Thoracic aorta (tissue), 2 donors: Measurements from ENCODE around the gene PIP4P1. TPM values are rescaled to one million over a fixed set of nuclear protein-coding genes. Genes with fewer than 3 reads are reported as not detected.

Source experiments
- ATAC-seq: fragments of 150-250 bp; one replicate; pipeline ENCODE4 v1.8.0; 2017; ENCODE audit warnings: low read depth; ENCODE audit not compliant: insufficient number of reproducible peaks, low FRiP score
- DNase-seq: peaks from one replicate; pipeline ENCODE4 v3.0.0-alpha.2; 2020; ENCODE audit warnings: low spot score
- H3K27ac ChIP-seq, 2 donors: fragments of 200-600 bp; sonication (generic); 1 replicate in 1 of 2; 2 replicates in 1 of 2; pipeline ENCODE4 v1.5.1; 2016; ENCODE audit warnings: mild to moderate bottlenecking in 2 of 2, moderate library complexity in 2 of 2
- H3K27me3 ChIP-seq: fragments of 200-600 bp; sonication (generic); replicated peaks from 2 replicates; pipeline ENCODE4 v1.6.0; 2016; ENCODE audit warnings: mild to moderate bottlenecking; ENCODE audit not compliant: insufficient read depth
- H3K36me3 ChIP-seq: fragments of 200-600 bp; sonication (generic); one replicate; pipeline ENCODE4 v1.5.1; 2016
- H3K4me1 ChIP-seq, 2 donors: fragments of 200-600 bp; sonication (generic); 1 replicate in 1 of 2; 2 replicates in 1 of 2; pipeline versions ENCODE4 v1.5.1 to v1.6.0; 2016; ENCODE audit warnings: low read depth in 2 of 2, mild to moderate bottlenecking in 1 of 2; ENCODE audit not compliant: control insufficient read depth in 1 of 2
- H3K4me3 ChIP-seq: fragments of 200-600 bp; sonication (generic); 2 replicates; pipeline ENCODE4 v1.5.1; 2016; ENCODE audit warnings: mild to moderate bottlenecking
- H3K9me3 ChIP-seq: fragments of 200-600 bp; sonication (generic); 2 replicates; pipeline ENCODE4 v1.5.1; 2016
- total RNA-seq, 2 donors: library from RNA; depleted of rRNA; stranded (reverse); fragments of >200 nt; gene quantifications; one replicate each; pipeline versions ENCODE4 v1.1.0 to v1.2.3, GENCODE V29; 2016
- TF ChIP-seq, protein P1 (sequence below): fragments of 200-600 bp; sonication (generic); IDR thresholded peaks from one replicate; pipeline ENCODE4 v1.5.1; 2019; ENCODE audit warnings: antibody characterized with exemption

Gene PIP4P1
- total RNA-seq, 2 donors from 2014 or later, result 11.6 to 13.8 TPM

DNA sequence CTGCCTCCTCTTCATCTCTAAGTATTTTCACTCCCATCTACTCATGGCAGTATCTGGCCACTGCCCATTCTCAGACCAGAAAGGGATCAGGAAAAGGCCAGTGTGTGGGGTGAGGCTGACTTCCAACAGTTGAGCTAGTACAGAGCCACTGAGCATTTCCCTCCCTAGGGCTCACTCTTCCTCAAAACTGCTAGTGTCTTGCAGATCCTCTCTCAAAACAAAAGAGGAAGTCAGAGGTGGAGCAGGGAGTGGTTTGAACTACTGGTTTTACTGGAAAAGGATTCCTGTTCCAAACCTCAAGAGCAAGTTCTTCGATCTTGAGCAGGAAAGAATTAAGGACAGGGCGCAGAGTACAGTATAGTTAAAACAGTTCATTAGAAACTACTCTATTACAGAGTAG lies 32.4 kb upstream of the PIP4P1 start:
- Histone ChIP-seq H3K27ac (no peak overlapping the region), H3K4me1 (no peaks in the 10 kb centered on the region)
- no peak for ATAC-seq

DNA sequence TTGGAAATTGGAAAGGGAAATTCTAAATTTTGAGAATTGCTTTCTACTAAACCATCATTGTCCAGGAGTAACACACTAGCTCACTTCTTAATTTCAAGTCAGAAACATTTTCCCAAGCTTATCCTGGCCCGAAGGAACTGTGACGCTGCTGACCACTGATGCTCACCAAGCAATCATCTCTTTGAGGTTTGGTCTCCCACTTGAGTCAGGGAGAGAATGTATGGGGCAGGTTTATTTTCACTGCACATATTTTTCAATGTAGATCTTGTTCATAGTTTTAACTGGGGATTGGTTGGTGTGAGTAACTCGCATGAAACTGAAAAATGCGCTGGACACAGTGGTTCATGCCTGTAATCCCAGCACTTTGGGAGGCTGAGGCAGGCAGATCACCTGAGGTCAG lies 31.3 kb upstream of the PIP4P1 start:
- TF ChIP-seq, protein P1, sequence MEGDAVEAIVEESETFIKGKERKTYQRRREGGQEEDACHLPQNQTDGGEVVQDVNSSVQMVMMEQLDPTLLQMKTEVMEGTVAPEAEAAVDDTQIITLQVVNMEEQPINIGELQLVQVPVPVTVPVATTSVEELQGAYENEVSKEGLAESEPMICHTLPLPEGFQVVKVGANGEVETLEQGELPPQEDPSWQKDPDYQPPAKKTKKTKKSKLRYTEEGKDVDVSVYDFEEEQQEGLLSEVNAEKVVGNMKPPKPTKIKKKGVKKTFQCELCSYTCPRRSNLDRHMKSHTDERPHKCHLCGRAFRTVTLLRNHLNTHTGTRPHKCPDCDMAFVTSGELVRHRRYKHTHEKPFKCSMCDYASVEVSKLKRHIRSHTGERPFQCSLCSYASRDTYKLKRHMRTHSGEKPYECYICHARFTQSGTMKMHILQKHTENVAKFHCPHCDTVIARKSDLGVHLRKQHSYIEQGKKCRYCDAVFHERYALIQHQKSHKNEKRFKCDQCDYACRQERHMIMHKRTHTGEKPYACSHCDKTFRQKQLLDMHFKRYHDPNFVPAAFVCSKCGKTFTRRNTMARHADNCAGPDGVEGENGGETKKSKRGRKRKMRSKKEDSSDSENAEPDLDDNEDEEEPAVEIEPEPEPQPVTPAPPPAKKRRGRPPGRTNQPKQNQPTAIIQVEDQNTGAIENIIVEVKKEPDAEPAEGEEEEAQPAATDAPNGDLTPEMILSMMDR, result no peak
- no peak overlapping the region for H3K27ac ChIP-seq
- H3K4me3 ChIP-seq, result no peak overlapping the region
- no peaks in the 10 kb centered on the region for H3K27me3 ChIP-seq
- no peak for DNase-seq
- H3K36me3 ChIP-seq, result no peaks in the 10 kb centered on the region
- no peak for ATAC-seq
- no peaks in the 10 kb centered on the region for H3K4me1 ChIP-seq
- H3K9me3 ChIP-seq, result no peaks in the 10 kb centered on the region

More for the DNA sequence above, 32.4 kb upstream of the PIP4P1 start:
- Histone ChIP-seq H3K4me3 (no peak overlapping the region), H3K27me3 (no peaks in the 10 kb centered on the region), H3K36me3 (no peaks in the 10 kb centered on the region), H3K9me3 (no peaks in the 10 kb centered on the region)
- no peak for DNase-seq
- TF ChIP-seq, protein P1, result no peak

DNA sequence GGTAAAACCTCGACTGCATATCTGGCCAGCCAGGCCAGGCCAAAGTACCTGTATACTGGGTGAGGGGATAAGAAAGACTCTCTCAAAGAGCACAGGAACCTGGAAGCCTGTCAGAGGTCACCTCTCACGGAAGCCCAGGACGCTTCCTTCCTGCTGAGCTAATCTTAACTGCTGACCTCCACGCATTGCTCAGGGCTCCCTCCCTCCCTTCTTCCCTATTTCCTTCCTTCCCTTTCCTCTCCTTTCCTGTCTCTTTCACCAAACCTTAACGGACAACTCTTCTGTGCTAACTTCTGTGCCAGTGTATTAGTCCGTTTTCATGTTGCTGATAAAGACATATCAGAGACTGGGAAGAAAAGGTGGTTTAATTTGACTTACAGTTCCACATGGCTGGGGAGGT lies 29.3 kb upstream of the PIP4P1 start:
- ATAC-seq (no peak), DNase-seq (no peak)
- no peaks in the 10 kb centered on the region for H3K27me3 ChIP-seq
- H3K27ac ChIP-seq, result no peak overlapping the region
- H3K4me3 ChIP-seq, result no peak overlapping the region
- TF ChIP-seq, protein P1, result no peak
- no peaks in the 10 kb centered on the region for H3K9me3 ChIP-seq
- no peaks in the 10 kb centered on the region for H3K4me1 ChIP-seq
- no peaks in the 10 kb centered on the region for H3K36me3 ChIP-seq

DNA sequence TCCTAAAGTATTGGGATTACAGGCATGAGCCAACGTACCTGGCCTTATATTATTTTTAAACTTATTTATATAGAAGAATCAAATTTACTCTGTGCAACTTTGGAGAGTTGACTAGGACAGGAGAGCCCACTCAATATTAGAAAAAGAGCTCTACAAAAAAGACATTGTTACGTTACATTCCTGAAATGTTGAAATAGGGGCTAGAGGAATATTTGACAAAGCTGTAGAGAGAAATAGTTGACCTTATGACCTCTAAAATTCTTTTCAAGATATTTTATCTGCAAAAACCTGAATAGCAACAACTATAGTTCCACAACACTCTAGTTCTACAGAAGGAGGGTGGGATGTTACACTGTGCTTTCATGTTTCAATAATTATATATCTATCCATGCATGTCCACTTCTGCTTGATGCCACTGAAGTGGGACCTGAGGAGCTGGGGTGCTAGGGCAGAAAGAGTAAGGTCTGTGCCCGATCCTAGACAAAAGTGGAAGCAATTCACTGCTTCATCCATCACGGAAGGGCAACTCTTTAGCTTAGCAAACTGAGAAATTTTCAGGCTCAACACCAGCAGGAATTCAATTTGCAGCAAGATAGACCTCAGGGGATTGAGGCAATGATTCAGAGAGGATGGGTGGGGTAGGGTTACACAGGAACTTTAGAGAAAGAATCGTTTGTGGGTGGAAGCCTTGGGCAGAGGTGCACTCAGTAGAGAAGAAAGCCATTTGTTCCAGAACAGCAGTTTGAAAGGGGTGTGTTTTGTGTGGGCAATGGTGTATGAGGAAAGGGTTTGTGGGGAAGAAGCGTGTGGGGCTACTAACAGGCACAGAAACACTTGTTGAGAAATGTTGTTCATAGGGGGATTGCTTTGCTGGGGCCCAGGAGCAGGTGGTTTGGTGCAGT lies 28.1 kb upstream of the PIP4P1 start:
- no peaks in the 10 kb centered on the region for H3K36me3 ChIP-seq
- H3K9me3 ChIP-seq, result no peaks in the 10 kb centered on the region
- no peak overlapping the region for H3K27ac ChIP-seq
- TF ChIP-seq, protein P1, result no peak
- ATAC-seq, result no peak
- H3K4me1 ChIP-seq, result no peaks in the 10 kb centered on the region
- no peaks in the 10 kb centered on the region for H3K27me3 ChIP-seq
- no peak for DNase-seq
- H3K4me3 ChIP-seq, result no peak overlapping the region

DNA sequence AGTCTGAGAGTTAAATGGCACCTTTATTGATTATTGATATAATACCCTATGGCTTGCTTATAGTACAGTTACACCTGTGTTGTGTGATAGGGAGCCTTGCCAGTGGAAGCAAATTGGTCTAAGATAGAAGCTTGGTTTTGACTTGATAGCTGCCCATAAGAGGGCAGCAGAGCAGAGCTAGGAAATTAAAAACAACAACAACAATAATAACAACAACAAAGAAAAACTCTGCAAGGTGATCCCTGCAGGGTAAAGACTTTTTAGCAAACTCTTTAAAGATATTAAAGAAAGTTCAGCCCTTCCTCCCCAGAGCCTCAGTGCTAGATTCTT lies 26.1 kb upstream of the PIP4P1 start:
- Histone ChIP-seq H3K36me3 (no peaks in the 10 kb centered on the region), H3K4me1 (no peaks in the 10 kb centered on the region), H3K27ac (no peak overlapping the region), H3K4me3 (no peak overlapping the region), H3K27me3 (no peaks in the 10 kb centered on the region), H3K9me3 (no peaks in the 10 kb centered on the region)
- ATAC-seq (no peak), DNase-seq (no peak)
- TF ChIP-seq, protein P1, result no peak
